Stimulated activated CD4-positive, alpha-beta T cell treated with anti-CD3 and anti-CD28 coated beads, Interleukin-4, amount 100 ng/mL, for 24 hours (primary cell): Measurements from ENCODE around the gene JAGN1.
A peak's percentile ranks its signal among the peaks of the same experiment; 100 is the strongest.
"Not testable (repeated sequence)": the region's sequence is repeated elsewhere in the genome, so short reads cannot be mapped to it uniquely, and the experiment has no call there.

Experiments used
- DNase-seq: peaks from one replicate; pipeline ENCODE4 v3.0.0-alpha.2; 2020

Gene JAGN1

GRCh38 chr3:9928158-9928557 is 37.7 kb downstream of the JAGN1 start:
- DNase-seq: no peak

DNA sequence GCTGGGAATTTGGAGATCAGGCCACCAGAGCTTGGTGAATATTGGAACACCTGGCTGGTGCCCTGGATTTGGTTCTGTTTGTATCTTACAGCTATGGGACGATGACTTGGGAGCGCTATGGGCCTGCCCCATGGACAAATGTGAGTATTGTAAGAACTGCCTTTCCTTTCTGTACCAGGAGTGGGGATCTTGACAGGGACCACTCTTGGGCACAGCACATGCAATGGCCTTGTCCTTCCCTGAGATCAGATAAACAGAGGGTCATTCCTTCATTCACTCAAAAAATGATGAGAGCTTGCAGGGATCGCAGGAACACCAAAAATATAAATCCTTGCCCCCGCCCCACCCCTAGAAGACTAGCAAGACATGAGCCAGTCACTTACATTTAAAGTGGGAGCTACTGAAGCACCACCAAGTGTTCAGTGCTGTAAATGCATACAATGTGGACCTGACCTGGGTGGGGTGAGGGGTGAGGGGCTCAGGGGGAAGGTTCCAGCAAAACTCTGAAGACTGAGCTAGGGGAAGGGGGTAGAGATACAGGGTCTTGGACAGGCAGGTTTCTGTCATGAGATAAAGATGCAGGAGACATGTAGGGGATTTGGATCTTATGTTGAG is 40.5 kb downstream of the JAGN1 start:
- no peak for DNase-seq

DNA sequence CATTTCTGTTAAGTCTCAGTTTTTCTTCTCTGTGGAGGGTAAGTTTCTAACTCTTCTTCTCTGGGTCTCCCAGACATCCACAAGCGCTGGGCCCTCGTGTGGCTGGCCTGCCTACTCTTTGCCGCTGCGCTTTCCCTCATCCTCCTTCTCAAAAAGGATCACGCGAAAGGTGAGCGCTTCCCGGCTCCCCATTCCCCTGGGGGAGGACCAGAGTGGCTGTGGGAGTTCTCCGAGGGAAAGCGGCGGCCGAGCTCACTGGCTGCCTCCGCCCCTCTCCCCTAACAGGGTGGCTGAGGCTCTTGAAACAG is 42.1 kb downstream of the JAGN1 start:
- DNase-seq: no peak

GRCh38 chr3:9932843-9933560 is 42.6 kb downstream of the JAGN1 start:
- peak; percentile 92 for DNase-seq

- peak; percentile 97 for DNase-seq
Measured at GRCh38 chr3:9933561-9934234, 43.3 kb downstream of the JAGN1 start, which contains the start of gene CRELD1. CRELD1 (plus strand) TSS chr3:9933834; CDS start chr3:9934439, 605 bp downstream.

DNA sequence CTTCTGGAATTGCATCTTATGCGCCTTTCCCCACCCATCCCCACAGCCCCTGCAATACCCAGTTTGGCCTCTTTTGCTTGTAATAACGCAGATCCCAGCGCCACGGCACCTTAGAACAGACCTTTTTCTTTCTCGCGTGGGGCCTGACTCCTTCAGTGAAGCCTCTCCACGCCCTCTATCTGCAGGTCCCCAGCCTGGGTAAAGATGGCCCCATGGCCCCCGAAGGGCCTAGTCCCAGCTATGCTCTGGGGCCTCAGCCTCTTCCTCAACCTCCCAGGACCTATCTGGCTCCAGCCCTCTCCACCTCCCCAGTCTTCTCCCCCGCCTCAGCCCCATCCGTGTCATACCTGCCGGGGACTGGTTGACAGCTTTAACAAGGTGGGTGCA is 43.8 kb downstream of the JAGN1 start:
- DNase-seq: peak; percentile 35

DNA sequence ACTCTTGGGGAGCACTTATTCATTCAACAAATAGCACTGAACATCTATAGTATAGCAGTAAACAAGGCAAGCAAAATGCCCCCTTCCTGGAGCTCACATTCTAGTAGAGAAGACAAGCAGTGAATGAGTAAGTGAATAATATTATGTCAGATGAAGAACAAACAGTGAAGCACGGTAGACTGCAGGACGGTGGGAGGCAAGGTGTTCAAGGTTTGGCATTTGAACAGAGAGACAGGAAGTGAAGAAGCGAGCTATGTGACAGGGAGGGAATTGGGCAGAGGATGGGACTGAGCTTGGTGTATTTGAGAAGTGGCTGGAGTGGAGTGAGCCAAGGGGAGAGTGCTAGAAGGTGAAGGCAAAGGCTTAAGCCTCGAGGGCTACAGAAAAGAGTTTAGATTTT is 44.6 kb downstream of the JAGN1 start:
- no peak for DNase-seq

DNA sequence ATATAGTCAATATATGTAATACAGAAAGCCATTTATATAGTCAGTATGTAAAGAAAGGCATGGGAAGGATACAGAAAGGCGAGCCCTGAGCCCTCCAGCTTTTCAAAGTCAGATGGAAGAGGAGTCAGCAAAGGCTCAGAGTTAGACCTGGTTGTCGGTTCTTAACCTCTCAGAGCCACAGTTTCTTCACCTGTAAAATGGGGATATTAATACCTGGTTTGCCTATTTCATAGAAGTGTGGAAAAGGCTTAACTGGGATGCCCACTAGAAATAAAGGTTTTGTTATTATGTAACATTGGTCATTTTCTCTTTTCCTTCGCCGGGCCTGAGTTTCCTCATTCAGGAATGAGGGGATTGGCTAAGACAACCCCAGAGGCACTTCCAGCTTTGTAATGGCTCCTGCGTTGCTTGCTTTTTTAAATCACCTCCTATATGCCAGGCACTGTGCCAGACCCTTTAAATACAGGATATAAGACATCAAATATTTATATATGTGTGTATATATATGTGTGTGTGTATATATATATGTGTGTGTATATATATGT is 45.6 kb downstream of the JAGN1 start:
- no peak for DNase-seq

DNA sequence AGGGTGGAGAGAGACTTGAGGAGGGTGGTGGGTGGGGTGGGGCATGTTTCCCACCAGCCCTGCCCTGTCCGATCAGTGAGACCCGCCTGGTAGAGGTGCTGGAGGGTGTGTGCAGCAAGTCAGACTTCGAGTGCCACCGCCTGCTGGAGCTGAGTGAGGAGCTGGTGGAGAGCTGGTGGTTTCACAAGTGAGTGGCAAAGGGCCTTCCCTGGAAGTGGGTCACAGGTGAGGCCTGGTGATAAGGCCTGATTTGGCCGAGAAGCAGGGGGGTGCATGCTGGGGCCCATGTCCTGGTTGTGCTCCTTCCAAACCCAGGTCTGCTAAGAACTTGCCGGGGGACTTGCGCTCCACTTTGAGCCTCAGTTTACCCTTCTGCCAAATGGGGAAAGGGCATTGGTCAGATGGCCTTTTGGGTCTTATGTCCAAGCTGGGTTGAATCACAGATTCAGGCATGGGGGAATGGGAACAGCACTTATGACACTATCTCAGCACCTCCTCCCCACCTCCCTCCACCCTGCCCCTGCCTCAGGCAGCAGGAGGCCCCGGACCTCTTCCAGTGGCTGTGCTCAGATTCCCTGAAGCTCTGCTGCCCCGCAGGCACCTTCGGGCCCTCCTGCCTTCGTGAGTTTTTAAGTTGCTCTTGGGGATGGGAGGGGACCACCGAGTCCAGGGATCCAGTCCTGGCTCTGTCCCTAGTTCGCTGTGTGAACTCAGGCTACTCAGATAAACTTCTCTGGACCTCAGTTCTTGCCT is 47.3 kb downstream of the JAGN1 start:
- DNase-seq: no peak

- no peak for DNase-seq
Measured at GRCh38 chr3:9938966-9939365, 48.6 kb downstream of the JAGN1 start.

DNA sequence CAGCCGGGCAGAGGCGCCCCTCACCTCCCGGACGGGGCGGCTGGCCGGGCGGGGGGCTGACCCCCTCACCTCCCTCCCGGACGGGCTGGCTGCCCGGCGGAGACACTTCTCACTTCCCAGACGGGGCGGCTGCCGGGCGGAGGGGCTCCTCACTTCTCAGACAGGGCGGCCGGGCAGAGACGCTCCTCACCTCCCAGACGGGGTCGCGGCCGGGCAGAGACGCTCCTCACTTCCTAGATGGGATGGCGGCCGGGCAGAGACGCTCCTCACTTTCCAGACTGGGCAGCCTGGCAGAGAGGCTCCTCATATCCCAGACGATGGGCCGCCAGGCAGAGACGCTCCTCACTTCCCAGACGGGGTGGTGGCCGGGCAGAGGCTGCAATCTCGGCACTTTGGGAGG is 49.5 kb downstream of the JAGN1 start:
- not testable (repeated sequence) for DNase-seq

DNA sequence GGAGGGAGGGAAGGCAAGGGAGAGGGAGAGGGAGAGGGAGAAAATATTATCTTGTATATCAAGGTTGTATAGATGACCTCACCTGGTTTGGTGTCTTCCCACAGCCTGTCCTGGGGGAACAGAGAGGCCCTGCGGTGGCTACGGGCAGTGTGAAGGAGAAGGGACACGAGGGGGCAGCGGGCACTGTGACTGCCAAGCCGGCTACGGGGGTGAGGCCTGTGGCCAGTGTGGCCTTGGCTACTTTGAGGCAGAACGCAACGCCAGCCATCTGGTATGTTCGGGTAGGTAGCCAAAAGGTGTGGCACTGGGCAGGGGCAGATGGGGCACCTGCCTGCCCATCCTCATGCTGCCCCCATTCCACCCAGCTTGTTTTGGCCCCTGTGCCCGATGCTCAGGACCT is 50.3 kb downstream of the JAGN1 start:
- no peak for DNase-seq

DNA sequence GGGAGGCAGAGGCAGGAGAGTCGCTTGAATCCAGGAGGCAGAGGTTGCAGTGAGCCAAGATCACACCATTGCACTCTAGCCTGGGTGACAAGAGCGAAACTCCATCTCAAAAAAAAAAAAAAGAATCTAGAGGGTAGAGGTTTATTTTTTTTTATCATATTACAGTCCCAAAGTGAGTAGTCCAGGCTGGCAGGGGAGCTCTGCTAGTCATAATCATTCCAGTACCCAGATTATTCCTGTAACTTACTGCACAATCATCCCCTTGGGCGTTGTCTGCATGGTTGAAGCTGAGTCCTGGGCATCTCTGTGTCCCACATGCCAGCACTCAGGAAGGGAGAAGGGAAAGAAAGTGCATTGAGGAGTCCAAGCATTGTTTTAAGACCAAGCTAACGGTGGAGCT is 51.8 kb downstream of the JAGN1 start:
- DNase-seq: no peak

GRCh38 chr3:9942934-9943690 is 52.7 kb downstream of the JAGN1 start:
- DNase-seq: no peak
